A549 (cell line): ENCODE measurements around the gene FADS3. TPM values are rescaled to one million over a fixed set of nuclear protein-coding genes. Genes with fewer than 3 reads are reported as not detected.

Experiments used
- ATAC-seq, 2 experiments: fragments of 200-7000 bp in 1 of 2; fragments of >200 bp in 1 of 2; cut with Nextera tagmentation in 1 of 2; cut with Tn5 transposase in 1 of 2; 3 replicates each; pipeline versions ENCODE4 v1.8.0 to v1.9.1; 2018 to 2020; ENCODE audit warnings: mild to moderate bottlenecking in 1 of 2, moderate library complexity in 1 of 2
- CTCF ChIA-PET: fragments of 300-600 bp; sonication (Branson Sonifier 250); formaldehyde crosslinking; extraction: SDS; loops from one replicate; lab custom pipeline; 2021; ENCODE audit warnings: antibody characterized with exemption, inconsistent platforms; lab: Yijun Ruan, JAX
- POLR2A ChIA-PET: fragments of 350-600 bp; formaldehyde crosslinking; extraction: SDS; loops from one replicate; lab custom pipeline; 2021; ENCODE audit warnings: antibody characterized with exemption, inconsistent platforms; lab: Yijun Ruan, JAX
- DNase-seq, 2 experiments: peaks; one replicate each; pipeline versions ENCODE4 v3.0.0 to v3.0.0-alpha.2; 2011 to 2016; ENCODE audit warnings: low read depth in 1 of 2, low spot score in 1 of 2
- FAIRE-seq: peaks from 2 replicates; lab custom pipeline; 2011; peaks lifted over from hg19 to GRCh38; lab: Jason Lieb, UNC
- H3K27ac ChIP-seq, 2 experiments: fragments of >200 bp; sonication (Bioruptor Twin); formaldehyde crosslinking; 3 replicates each; pipeline ENCODE4 v1.5.1; 2016 to 2017
- H3K4me1 ChIP-seq: fragments of >200 bp; sonication (Bioruptor Twin); formaldehyde crosslinking; 3 replicates; pipeline ENCODE4 v1.6.1; 2016
- H3K4me2 ChIP-seq: fragments of >200 bp; sonication (Bioruptor Twin); formaldehyde crosslinking; 3 replicates; pipeline ENCODE4 v1.6.1; 2016
- H3K4me3 ChIP-seq: fragments of >200 bp; sonication (Bioruptor Twin); formaldehyde crosslinking; 3 replicates; pipeline ENCODE4 v1.5.1; 2016
- H3K9me3 ChIP-seq: fragments of >200 bp; sonication (Bioruptor Twin); formaldehyde crosslinking; 3 replicates; pipeline ENCODE4 v1.6.1; 2016
- ATOH8 ChIP-seq: fragments of 250-450 bp; sonication (Bioruptor Pico); IDR thresholded peaks from 2 replicates; pipeline ENCODE4 v1.5.0; 2020; ENCODE audit warnings: low read depth, mild to moderate bottlenecking, moderate library complexity
- BHLHE40 ChIP-seq: IDR thresholded peaks from 2 replicates; pipeline ENCODE4 v1.6.1; 2012; ENCODE audit warnings: low read depth, low read length, inconsistent platforms
- CEBPB ChIP-seq, 2 experiments: fragments of >200 bp in 1 of 2; sonication (Bioruptor Twin) in 1 of 2; formaldehyde crosslinking in 1 of 2; IDR thresholded peaks; 2 replicates each; pipeline ENCODE4 v1.6.1; 2012 to 2016
- CTCF ChIP-seq: fragments of >200 bp; sonication (Bioruptor Twin); formaldehyde crosslinking; IDR thresholded peaks from 3 replicates; pipeline ENCODE4 v1.5.1; 2016
- FOSB ChIP-seq: fragments of 250-450 bp; sonication (Bioruptor Pico); IDR thresholded peaks from 2 replicates; pipeline ENCODE4 v1.5.0; 2020; ENCODE audit warnings: mild to moderate bottlenecking, moderate library complexity
- FOXS1 ChIP-seq: fragments of 250-450 bp; sonication (Bioruptor Pico); IDR thresholded peaks from 2 replicates; pipeline ENCODE4 v1.5.0; 2020; ENCODE audit warnings: mild to moderate bottlenecking, moderate library complexity
- HES2 ChIP-seq: fragments of >200 bp; sonication (Bioruptor Twin); formaldehyde crosslinking; IDR thresholded peaks from 2 replicates; pipeline ENCODE4 v1.6.1; 2016
- HEYL ChIP-seq: fragments of 250-450 bp; sonication (Bioruptor Pico); IDR thresholded peaks from 2 replicates; pipeline ENCODE4 v1.8.0; 2021; ENCODE audit warnings: mild to moderate bottlenecking, moderate library complexity
- HOXB13 ChIP-seq: fragments of 250-450 bp; sonication (Bioruptor Pico); IDR thresholded peaks from 2 replicates; pipeline ENCODE4 v1.5.0; 2020; ENCODE audit warnings: low read depth, mild to moderate bottlenecking, moderate library complexity
- JUN ChIP-seq, 2 experiments: fragments of >200 bp; sonication (Bioruptor Twin); formaldehyde crosslinking; IDR thresholded peaks; 2 replicates in 1 of 2; 3 replicates in 1 of 2; pipeline ENCODE4 v1.6.1; 2016 to 2017
- JUNB ChIP-seq: fragments of >200 bp; sonication (Bioruptor Twin); formaldehyde crosslinking; IDR thresholded peaks from 2 replicates; pipeline ENCODE4 v1.6.1; 2016
- KDM5A ChIP-seq: fragments of 200-600 bp; sonication (generic); IDR thresholded peaks from 2 replicates; pipeline ENCODE4 v1.6.1; 2016; ENCODE audit warnings: antibody characterized with exemption, mild to moderate bottlenecking
- MAFK ChIP-seq: fragments of 450-650 bp; IDR thresholded peaks from 2 replicates; pipeline ENCODE4 v1.6.1; 2014; ENCODE audit not compliant: partially characterized antibody
- NR3C1 ChIP-seq: fragments of >200 bp; sonication (Bioruptor Twin); formaldehyde crosslinking; IDR thresholded peaks from 3 replicates; pipeline ENCODE4 v1.6.1; 2017
- PHF8 ChIP-seq: fragments of 200-600 bp; sonication (generic); IDR thresholded peaks from 2 replicates; pipeline ENCODE4 v1.6.1; 2016; ENCODE audit warnings: low read depth, mild to moderate bottlenecking, antibody characterized with exemption, moderate library complexity, borderline replicate concordance
- POLR2AphosphoS2 ChIP-seq: conservative IDR thresholded peaks from 2 replicates; pipeline ENCODE4 v1.6.1; 2012; ENCODE audit warnings: low read length, improper control_type of control experiment, inconsistent platforms
- RAD21 ChIP-seq, 2 experiments: fragments of >200 bp in 1 of 2; sonication (Bioruptor Twin) in 1 of 2; formaldehyde crosslinking in 1 of 2; IDR thresholded peaks in 1 of 2; conservative IDR thresholded peaks in 1 of 2; 2 replicates in 1 of 2; 3 replicates in 1 of 2; pipeline ENCODE4 v1.6.1; 2012 to 2018; ENCODE audit warnings: inconsistent platforms in 1 of 2
- SMC3 ChIP-seq: fragments of >200 bp; sonication (Bioruptor Twin); formaldehyde crosslinking; IDR thresholded peaks from 3 replicates; pipeline ENCODE4 v1.6.1; 2018; ENCODE audit warnings: inconsistent platforms
- ZFP36 ChIP-seq: fragments of 450-650 bp; IDR thresholded peaks from 2 replicates; pipeline ENCODE4 v1.6.1; 2014; ENCODE audit warnings: borderline replicate concordance; ENCODE audit not compliant: partially characterized antibody
- WGBS: methylation state at CpG from one replicate; pipeline ENCODE4 v1.1.6; 2017; ENCODE audit errors: missing lambda C conversion rate; 5-methylcytosine and 5-hydroxymethylcytosine counted together
- polyA plus RNA-seq, 4 experiments: library from polyadenylated mRNA; depleted of rRNA in 3 of 4; stranded (reverse); fragments of >200 nt; fragmentation: RNase III in 1 of 4; extraction: RNeasy Plus Mini Kit Qiagen cat#74134 plus additional on column Dnase treatment in 1 of 4; gene quantifications; 2 replicates in 3 of 4; 3 replicates in 1 of 4; pipeline ENCODE4 v1.2.3, GENCODE V29; 2011 to 2017
- TF ChIP-seq, protein P1 (sequence below): IDR thresholded peaks from 2 replicates; pipeline ENCODE4 v1.6.1; 2012
- TF ChIP-seq, protein P2 (sequence below): fragments of 200-600 bp; sonication (generic); IDR thresholded peaks from 2 replicates; pipeline ENCODE4 v1.6.1; 2016; ENCODE audit warnings: antibody characterized with exemption, mild to moderate bottlenecking, moderate library complexity

Gene FADS3
- polyA plus RNA-seq, 2 of the 4 experiments (the other 2 are of a cell fraction) = 17.5 to 36.3 TPM

- DNase-seq = no peak
- peaks cover 18% of the 10 kb centered on the region for H3K4me1 ChIP-seq
- TF ChIP-seq RAD21 (conservative IDR thresholded peaks at IDR 0.05 in 1 of 2, IDR thresholded peaks at IDR 0.05 in 1 of 2) = peak; percentile 18 to 38; a peak in 2 of 5 replicates
- TF ChIP-seq ZFP36 = no peak
- no peak for TF ChIP-seq CEBPB (IDR thresholded peaks at IDR 0.05)
- TF ChIP-seq, all 56 proteins: peak for 1
- H3K4me3 ChIP-seq = no peak overlapping the region
- H3K9me3 ChIP-seq = no peaks in the 10 kb centered on the region
- ATAC-seq = no peak
- CTCF ChIA-PET = interaction anchor here (0.6 to 19.8 kb wide), 17 partner anchors 11 to 206 kb away, joined by 3 to 565 read pairs (median 92); partner anchors contain the start of genes BEST1, FTH1 and RAB3IL1
- FAIRE-seq = no peak
- POLR2A ChIA-PET = interaction anchor here (0.6 kb wide), 1 partner anchor 160 kb away, joined by 9 read pairs; no protein-coding TSS in a partner anchor
- 85% methylated on average over 9 of the region's 10 CpGs for whole genome bisulfite sequencing
- H3K27ac ChIP-seq = no peak overlapping the region
- no peak overlapping the region for H3K4me2 ChIP-seq
Observed at GRCh38 chr11:61901397-61901796, 10.1 kb upstream of the FADS3 start.

GRCh38 chr11:61900251-61900650 is 8.9 kb upstream of the FADS3 start:
- FAIRE-seq (no peak), ATAC-seq (no peak), DNase-seq (no peak)
- peak overlapping the region; percentile 66 to 82; a peak in 2 of 6 replicates for H3K27ac ChIP-seq
- no peak overlapping the region for H3K4me3 ChIP-seq
- no peaks in the 10 kb centered on the region for H3K9me3 ChIP-seq
- POLR2A ChIA-PET = no interaction called here
- H3K4me2 ChIP-seq = no peak overlapping the region
- TF ChIP-seq ATOH8 (CRISPR knock-in tag) (no peak), KDM5A (no peak), HES2 (no peak), HOXB13 (CRISPR knock-in tag) (no peak), JUN (IDR thresholded peaks at IDR 0.05) (no peak), POLR2AphosphoS2 (no peak), MAFK (no peak), JUNB (no peak), SMC3 (no peak), FOSB (no peak), RAD21 (conservative IDR thresholded peaks at IDR 0.05 in 1 of 2, IDR thresholded peaks at IDR 0.05 in 1 of 2) (no peak), BHLHE40 (no peak)
- TF ChIP-seq, protein P1, sequence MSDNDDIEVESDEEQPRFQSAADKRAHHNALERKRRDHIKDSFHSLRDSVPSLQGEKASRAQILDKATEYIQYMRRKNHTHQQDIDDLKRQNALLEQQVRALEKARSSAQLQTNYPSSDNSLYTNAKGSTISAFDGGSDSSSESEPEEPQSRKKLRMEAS = no peak
- TF ChIP-seq, protein P2, sequence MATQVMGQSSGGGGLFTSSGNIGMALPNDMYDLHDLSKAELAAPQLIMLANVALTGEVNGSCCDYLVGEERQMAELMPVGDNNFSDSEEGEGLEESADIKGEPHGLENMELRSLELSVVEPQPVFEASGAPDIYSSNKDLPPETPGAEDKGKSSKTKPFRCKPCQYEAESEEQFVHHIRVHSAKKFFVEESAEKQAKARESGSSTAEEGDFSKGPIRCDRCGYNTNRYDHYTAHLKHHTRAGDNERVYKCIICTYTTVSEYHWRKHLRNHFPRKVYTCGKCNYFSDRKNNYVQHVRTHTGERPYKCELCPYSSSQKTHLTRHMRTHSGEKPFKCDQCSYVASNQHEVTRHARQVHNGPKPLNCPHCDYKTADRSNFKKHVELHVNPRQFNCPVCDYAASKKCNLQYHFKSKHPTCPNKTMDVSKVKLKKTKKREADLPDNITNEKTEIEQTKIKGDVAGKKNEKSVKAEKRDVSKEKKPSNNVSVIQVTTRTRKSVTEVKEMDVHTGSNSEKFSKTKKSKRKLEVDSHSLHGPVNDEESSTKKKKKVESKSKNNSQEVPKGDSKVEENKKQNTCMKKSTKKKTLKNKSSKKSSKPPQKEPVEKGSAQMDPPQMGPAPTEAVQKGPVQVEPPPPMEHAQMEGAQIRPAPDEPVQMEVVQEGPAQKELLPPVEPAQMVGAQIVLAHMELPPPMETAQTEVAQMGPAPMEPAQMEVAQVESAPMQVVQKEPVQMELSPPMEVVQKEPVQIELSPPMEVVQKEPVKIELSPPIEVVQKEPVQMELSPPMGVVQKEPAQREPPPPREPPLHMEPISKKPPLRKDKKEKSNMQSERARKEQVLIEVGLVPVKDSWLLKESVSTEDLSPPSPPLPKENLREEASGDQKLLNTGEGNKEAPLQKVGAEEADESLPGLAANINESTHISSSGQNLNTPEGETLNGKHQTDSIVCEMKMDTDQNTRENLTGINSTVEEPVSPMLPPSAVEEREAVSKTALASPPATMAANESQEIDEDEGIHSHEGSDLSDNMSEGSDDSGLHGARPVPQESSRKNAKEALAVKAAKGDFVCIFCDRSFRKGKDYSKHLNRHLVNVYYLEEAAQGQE = no peak
- CTCF ChIA-PET = interaction anchor here (1.2 to 19.8 kb wide), 24 partner anchors 12 to 215 kb away, joined by 3 to 565 read pairs (median 54); partner anchors contain the start of genes BEST1, FADS3, FTH1 and RAB3IL1
- peaks cover 18% of the 10 kb centered on the region for H3K4me1 ChIP-seq
- WGBS = 91% methylated on average over 15 of the region's 17 CpGs

- H3K27ac ChIP-seq = peak overlapping the region; percentile 66 to 82; a peak in 5 of 6 replicates
- peak; percentile 72 to 92 for ATAC-seq
- peak; percentile 83 for FAIRE-seq
- H3K9me3 ChIP-seq = no peaks in the 10 kb centered on the region
- POLR2A ChIA-PET = interaction anchor here (1.3 kb wide), 1 partner anchor 48 kb away, joined by 4 read pairs; no protein-coding TSS in a partner anchor
- H3K4me3 ChIP-seq = no peak overlapping the region
- peak overlapping the region; percentile 13; the same call in 2 of the 3 replicates for H3K4me2 ChIP-seq
- WGBS = 48% methylated on average over 18 of the region's 27 CpGs
- CTCF ChIA-PET = interaction anchor here (0.6 to 19.8 kb wide), 57 partner anchors 12 to 258 kb away, joined by 3 to 565 read pairs (median 7); partner anchors contain the start of genes BEST1, FADS3, FTH1 and RAB3IL1
- H3K4me1 ChIP-seq = peaks cover 19% of the 10 kb centered on the region
- peak; percentile 87 to 96 for DNase-seq
- peak; percentile 97 for TF ChIP-seq CTCF
- no peak for TF ChIP-seq FOXS1 (CRISPR knock-in tag)
- no peak for TF ChIP-seq PHF8
- no peak for TF ChIP-seq NR3C1
- no peak for TF ChIP-seq HEYL (CRISPR knock-in tag)
- no peak for TF ChIP-seq HES2
- peak; percentile 92 to 93 for TF ChIP-seq RAD21 (conservative IDR thresholded peaks at IDR 0.05 in 1 of 2, IDR thresholded peaks at IDR 0.05 in 1 of 2)
- no peak for TF ChIP-seq HOXB13 (CRISPR knock-in tag)
- no peak for TF ChIP-seq POLR2AphosphoS2
Observed at GRCh38 chr11:61899146-61899841, 7.9 kb upstream of the FADS3 start.
